GM21381 (cell line): ENCODE results near the gene RRP15.

ENCODE experiments used
- ATAC-seq: cut with Tn5 transposase; IDR thresholded peaks from one replicate; pipeline ENCODE4 v1.9.1; 2021; ENCODE audit warnings: mild to moderate bottlenecking, moderate library complexity; ENCODE audit not compliant: unreplicated experiment

The RRP15 gene

DNA sequence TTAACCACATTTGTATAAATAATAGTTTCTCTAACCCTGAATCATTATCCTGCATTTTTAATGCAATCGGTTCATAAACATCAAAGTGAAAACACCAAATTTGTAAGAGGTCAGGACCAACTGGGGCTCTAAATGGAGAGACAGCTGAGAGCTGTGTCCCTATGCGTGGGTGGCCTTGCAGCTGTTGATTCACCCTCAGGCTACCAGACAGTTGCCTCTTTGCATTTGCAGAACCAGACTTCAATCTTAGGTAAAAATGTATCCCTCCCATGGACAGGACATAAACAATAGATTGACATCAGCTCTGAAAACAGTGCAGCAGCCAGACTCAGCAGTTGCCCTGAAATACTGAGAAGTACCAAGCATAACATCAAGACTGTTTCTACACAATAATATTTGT, 51.2 kb downstream of the RRP15 start:
- ATAC-seq, result no peak

- ATAC-seq, result peak; percentile 74
These were observed 54.3 kb downstream of the RRP15 start for GRCh38 chr1:218339267-218339831.

DNA sequence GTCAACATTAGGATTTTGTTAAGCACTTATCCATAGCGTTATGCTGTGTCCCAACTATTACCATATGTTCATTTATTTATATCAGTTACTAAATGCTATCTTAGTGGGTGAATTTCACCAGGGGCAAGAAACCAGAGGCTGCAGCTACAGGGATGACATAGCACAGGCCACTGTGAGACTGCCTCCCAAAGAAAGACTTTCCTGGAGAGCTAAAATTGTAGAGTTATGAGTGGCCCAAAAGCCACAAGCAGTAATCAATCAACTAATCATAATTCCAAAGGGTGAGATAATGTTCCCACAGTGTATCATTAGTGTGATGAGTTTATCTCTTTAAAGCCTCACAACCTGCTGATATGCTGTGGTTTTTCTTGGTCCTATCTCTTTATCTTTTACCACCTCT, 56.2 kb downstream of the RRP15 start:
- ATAC-seq, result no peak

DNA sequence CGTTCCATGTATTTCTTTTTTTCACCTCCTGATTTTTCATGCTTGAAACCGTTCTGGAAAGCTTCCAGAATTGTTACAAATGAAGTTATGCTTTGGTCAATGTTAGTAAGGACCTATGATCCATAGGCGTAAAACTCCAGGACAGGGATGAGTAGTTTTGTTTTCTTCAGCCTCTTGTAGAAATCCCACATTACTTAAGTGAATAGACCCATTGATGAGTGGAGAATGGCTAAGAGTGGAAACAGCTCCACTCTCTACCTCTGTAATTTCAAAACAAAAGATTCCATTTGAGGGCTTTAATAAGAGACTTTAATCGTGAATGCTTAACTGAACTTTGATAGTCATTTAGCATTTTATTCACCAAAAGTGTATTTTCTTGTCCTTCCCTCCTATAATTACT, 57.0 kb downstream of the RRP15 start:
- no peak for ATAC-seq

DNA sequence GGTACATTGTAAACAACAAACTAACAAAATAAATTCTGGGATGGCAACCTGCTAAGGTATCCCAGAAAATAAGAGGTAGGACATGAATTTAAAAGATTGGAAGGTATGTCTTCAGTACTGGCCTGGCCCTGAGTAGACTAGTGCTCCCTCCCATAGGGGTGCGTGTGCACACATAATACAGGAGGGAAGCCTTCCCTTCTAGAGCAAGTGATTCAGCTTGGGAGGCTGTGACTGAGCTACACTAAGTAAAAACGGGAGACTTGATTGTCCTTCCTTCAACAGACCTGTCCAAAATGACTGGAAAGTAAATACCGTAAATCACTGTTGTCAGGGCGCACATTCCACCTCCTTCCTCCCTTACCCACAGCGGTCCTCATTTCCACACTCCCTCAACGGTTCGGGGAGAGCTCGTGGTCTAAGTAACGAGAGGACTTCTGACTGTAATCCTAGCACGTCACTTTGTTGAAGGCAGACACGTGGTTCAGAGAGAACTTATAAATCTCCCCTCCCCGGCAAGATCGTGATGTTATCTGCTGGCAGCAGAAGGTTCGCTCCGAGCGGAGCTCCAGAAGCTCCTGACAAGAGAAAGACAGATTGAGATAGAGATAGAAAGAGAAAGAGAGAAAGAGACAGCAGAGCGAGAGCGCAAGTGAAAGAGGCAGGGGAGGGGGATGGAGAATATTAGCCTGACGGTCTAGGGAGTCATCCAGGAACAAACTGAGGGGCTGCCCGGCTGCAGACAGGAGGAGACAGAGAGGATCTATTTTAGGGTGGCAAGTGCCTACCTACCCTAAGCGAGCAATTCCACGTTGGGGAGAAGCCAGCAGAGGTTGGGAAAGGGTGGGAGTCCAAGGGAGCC, 60.0 kb downstream of the RRP15 start, which contains the start of gene TGFB2:
Gene TGFB2, plus strand, starts transcription at position 523 of the 859 bp plus-strand sequence. CDS start 1,366 bp downstream, outside the sequence.
- ATAC-seq, result peak; percentile 44

GRCh38 chr1:218345673-218346390, 60.7 kb downstream of the RRP15 start:
- ATAC-seq, result peak; percentile 64

- no peak for ATAC-seq
These were observed 61.5 kb downstream of the RRP15 start for GRCh38 chr1:218346391-218347204.

- ATAC-seq, result no peak
These were observed 62.2 kb downstream of the RRP15 start for GRCh38 chr1:218347336-218347722.

GRCh38 chr1:218347723-218348627, 62.9 kb downstream of the RRP15 start:
- ATAC-seq, result no peak

- ATAC-seq, result no peak
These were observed 63.6 kb downstream of the RRP15 start for GRCh38 chr1:218348628-218349071.

DNA sequence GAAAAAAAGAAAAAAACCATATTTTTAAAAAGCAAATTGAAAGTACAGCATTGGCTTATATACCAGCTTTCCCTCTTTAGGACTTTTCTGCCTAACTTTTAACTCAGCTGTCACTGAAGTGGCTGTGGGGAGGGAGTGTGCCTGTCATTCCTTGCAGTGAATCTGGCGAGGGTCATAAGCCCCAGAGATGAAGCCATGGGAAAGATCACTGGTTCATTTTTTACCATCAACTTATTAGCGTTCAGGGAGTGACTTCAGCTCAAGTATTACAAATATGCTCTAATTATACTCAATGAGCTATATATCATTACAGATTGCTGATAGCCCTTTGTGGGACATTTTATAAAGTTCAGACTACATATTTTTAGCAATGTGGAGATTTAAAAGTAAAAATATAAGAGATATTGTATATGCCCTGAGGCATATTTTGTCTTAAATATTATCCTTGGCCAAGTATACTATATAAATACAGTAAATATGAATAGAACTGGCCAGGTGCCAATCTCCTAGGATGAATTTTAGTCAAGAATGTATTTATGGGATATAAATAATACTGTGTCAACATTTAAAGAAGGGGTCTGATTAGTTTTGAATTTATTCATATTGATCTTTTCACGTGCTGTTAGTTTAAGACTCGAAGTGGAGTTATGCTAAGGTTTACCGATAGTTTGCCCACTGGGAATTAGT, 64.4 kb downstream of the RRP15 start:
- no peak for ATAC-seq

DNA sequence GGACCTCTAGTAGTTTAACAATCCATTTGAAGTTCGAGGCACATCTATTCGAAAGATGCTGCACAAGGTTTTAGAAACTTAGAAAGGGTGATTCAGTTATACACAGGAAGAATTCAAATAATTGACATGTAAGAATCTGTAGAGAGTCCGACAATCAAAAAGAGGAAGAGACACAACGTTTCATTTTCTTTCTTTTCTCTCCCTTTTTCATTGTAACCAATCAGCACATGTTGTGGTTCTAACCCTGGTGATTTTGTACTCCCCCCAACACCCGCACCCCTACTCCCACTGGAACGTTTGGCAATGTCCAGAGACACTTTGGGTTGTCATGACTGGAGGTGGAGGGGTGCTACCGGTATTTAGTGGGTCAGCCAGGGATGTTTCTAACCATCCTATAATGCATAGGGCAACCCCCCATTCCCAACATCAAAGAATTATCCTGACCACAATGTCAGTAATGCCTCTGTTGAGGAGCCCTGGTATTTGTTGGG, 65.0 kb downstream of the RRP15 start:
- ATAC-seq, result no peak

GRCh38 chr1:218350801-218351266, 65.7 kb downstream of the RRP15 start:
- ATAC-seq, result no peak

- peak; percentile 71 for ATAC-seq
These were observed 66.4 kb downstream of the RRP15 start for GRCh38 chr1:218351391-218352074.

GRCh38 chr1:218352075-218352438, 67.0 kb downstream of the RRP15 start:
- no peak for ATAC-seq

DNA sequence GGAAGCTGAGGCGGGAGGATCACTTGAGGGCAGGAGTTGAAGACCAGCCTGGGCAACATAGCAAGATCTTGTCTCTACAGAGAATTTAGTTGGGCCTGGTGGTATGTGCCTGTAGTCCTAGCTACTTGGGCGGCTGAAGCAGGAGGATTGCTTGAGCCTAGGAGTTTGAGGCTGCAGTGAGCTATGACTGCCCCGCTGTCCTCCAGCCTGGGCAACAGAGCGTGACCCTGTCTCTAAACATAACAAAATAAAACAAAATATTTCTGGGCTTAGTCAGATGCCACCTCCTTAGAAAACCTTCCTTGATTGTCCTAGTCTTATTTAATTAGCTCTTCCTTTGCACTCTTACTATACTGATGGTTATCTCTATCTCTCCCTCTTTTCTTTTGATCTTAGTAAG, 68.6 kb downstream of the RRP15 start:
- ATAC-seq, result no peak

GRCh38 chr1:218355278-218355677, 70.2 kb downstream of the RRP15 start:
- ATAC-seq, result no peak

DNA sequence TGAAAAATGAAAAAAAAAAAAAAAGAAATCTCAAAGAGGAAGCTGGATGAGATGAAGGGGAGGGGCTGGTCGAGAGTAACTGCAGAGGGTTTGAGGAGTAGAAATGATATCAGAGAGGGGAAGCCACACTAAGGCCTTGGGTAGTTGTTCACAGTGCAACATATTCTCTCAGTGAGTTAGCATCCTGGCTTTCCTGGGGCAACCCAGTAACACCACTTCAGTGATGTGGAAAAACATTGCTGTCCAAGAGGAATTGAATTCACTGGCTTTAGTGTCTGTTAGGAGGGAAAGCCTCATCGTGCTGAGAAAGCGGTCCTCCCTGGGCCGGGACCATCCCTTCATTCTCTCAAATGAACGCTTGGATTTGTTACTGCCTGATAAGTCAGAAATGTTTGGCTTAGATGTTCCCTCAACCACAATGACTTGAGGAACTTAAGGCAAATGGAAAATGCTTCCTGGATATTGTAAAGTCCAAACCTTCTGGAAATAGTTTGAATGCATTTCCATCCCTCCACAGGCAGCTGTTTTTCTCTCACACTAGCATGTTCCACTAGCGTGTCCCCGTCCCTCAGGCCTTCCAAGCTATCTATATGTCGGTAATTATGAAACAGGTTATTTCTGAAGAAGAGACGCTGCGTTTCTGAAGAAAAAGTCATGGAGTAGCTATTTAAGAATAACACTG, 72.3 kb downstream of the RRP15 start:
- ATAC-seq, result no peak
